ENCODE measurements around the gene RIT2.
"Not testable (repeated sequence)": the region's sequence is repeated elsewhere in the genome, so short reads cannot be mapped to it uniquely, and the experiment has no call there.

RIT2 gene

DNA sequence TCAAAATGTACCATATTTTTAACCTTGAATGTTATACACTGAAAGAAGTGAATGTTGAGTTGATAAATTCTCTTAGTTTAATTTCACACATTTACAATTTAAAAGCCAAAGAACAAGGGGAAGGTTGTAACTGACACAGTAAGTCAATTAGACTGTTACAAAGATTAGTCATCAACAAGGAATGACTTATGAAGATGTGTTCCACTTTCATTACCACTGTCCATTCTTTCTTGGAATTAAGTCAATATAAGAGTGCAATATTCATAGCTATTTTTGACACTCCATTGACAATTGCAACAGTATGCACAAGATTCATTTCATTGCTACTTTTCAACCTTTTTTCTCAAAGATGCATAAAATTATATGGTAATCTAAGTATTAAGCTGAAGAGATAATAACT is 291.3 kb downstream of the RIT2 start:
- no peak for DNase-seq

DNA sequence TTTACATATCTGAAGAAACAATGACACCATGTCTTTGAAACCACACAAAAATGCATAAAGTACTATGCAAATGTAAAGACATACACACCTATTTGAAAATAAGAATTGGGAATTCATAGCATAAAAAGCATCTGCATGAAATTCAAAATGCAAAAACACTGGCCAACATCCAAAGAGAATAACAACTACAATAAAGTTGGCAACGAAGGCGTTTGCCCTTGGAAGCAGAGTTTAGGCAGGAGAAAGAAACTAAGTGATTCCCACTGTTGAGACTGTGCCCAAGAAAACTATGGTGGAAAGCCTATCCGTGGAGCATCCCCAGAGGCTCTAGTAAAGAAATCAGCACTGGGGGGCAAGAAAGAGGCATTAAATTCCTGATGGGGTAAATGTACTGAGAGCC is 292.8 kb downstream of the RIT2 start:
- no peak for DNase-seq

DNA sequence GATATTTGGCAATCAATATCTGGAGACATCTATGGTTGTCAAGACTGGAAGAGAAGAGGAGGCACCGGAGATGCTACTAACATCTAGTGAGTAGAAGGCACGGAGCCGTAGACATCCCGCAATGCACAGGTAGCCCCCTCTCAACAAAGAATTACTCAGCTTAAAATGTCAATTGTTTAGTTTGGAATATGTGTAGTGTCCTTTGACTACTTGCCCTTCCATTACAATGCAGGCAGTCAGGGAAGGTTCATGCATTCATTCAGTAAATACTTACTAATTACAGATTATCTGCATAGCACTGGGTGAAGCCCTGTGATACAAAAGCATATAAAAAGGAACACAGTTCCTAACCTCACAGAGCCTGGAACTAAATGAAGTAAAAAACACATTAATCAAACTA is 294.0 kb downstream of the RIT2 start:
- DNase-seq, result no peak

DNA sequence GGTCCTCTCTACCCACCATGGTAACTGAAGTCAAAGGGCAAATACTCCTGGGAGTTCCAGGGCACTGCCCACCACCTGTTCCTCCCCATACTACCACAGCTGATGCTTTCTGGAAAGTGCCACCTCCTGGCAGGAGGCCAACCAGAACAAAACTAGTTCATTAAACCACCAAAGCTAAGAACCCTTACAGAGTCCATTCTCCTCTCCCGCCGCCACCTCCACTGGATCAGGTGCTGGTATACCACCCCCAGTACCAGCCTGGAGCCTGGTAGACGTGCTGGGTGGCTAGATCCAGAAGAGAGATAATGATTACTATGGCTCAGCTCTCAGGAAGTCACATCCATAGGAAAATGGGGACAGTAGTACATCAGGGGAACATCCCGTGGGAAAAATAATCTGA is 300.9 kb downstream of the RIT2 start:
- DNase-seq, result no peak

DNA sequence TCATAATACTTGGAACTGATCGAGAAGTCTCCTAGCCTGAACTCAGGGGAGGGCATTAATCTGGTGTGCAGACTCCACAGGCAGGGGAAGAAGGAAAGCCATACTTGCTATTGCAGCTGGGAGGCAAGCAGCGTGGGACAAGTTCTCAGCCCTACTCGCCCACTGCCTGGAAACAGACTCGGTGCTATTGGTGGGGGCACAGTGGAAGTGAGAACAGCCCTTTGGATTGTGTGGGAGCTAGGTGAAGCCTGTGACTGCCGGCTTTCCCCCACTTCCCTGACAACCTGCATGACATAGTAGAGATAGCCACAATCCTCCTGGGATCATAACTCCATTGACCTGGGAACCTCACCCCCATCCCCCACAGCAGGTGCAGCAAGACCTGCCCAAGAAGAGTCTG is 301.3 kb downstream of the RIT2 start:
- DNase-seq, result no peak

GRCh38 chr18:42813570-42813969 is 301.9 kb downstream of the RIT2 start:
- DNase-seq, result no peak

- DNase-seq, result no peak
These were observed 307.6 kb downstream of the RIT2 start for GRCh38 chr18:42807887-42808286.

DNA sequence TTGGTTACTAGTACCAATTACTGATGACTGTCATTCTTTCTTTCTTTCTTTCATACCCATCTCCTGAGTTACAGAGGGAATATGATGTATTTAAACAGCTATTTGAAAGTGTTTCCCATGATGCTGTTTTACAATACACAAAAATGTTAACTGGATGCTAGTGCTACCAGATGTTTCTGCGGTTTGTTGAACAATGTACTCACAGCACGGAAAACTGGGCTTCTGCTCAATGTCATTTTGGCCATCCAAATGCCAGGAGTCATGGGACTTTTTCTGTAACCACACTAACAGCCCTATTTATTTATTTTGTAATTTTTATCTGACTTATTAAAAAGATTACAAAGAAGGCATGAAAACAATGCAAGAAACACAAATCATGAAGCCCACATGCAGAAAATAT is 313.8 kb downstream of the RIT2 start:
- DNase-seq, result no peak

GRCh38 chr18:42798606-42799170 is 316.8 kb downstream of the RIT2 start:
- no peak for DNase-seq

GRCh38 chr18:42795213-42795789 is 320.2 kb downstream of the RIT2 start:
- not testable (repeated sequence) for DNase-seq

GRCh38 chr18:42792731-42793130 is 322.8 kb downstream of the RIT2 start:
- DNase-seq, result no peak

- DNase-seq, result no peak
These were observed 330.9 kb downstream of the RIT2 start for GRCh38 chr18:42784632-42785031.

DNA sequence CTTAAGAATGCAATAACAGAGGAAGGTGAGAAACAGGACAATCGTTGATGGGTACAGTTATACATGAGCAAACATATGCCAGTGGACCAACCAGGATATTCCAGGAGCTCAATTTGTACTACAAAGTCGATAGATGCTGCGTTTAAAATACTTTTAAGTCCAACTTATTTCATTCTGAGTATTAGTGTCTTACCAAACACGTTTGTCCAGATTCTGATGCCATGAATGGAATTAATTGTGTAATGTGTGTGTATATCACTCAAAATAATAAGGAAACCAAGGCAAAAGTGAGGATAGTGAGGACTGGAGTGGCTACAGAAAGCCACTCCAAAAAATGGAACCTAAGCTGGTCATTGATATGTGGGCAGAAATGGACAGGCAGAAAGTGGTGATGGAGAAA is 332.6 kb downstream of the RIT2 start:
- DNase-seq, result no peak

DNA sequence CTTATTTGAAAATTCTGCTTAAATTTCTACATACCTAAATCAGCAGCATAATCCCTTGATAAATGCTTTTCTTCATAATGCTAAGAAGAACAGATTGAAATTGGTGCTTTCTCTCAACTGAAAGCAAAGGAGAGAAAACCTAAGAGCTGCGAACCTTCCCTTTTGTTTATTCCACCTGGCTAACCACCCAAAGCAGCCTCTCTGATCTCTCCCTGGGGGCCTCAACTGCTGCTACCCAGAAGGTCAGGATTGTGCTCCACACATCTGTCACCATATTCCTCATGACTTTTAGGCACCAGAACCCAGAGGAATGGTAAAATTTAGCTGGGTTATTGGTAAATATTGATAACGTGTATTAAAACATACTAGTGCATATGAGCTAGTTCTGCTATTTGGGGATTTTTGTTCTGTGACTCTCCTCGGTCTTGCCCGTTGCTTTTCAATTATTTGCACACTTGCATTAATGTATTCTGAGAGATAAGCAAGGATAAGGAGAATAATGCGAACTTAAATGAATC is 334.1 kb downstream of the RIT2 start:
- DNase-seq, result no peak

GRCh38 chr18:42780171-42780570 is 335.3 kb downstream of the RIT2 start:
- DNase-seq, result no peak

- no peak for DNase-seq
These were observed 336.9 kb downstream of the RIT2 start for GRCh38 chr18:42778445-42779042.

DNA sequence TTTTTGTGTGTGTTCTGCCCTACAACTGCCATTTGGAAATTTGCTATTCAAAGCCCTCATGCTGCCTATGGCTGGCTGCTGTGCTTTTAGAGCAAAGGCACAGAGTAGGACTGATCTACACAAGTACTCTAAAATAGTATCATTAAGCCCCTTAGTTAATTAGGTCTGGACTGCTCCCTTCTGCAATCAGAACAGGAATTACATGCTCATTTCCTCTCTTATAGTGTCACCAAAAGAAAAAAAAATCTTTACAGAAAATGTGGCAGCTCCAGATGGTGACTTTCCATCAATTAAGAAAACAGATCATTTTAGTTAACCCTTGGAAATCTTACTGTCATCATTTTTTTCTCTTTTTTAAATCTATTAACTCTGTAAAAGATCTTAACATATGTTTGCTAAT is 337.5 kb downstream of the RIT2 start:
- DNase-seq, result no peak

GRCh38 chr18:42773870-42774269 is 341.6 kb downstream of the RIT2 start:
- DNase-seq, result no peak

GRCh38 chr18:42771936-42772335 is 343.5 kb downstream of the RIT2 start:
- no peak for DNase-seq

GRCh38 chr18:42765302-42765701 is 350.2 kb downstream of the RIT2 start:
- DNase-seq, result no peak

- no peak for DNase-seq
These were observed 355.2 kb downstream of the RIT2 start for GRCh38 chr18:42760290-42760689.

DNA sequence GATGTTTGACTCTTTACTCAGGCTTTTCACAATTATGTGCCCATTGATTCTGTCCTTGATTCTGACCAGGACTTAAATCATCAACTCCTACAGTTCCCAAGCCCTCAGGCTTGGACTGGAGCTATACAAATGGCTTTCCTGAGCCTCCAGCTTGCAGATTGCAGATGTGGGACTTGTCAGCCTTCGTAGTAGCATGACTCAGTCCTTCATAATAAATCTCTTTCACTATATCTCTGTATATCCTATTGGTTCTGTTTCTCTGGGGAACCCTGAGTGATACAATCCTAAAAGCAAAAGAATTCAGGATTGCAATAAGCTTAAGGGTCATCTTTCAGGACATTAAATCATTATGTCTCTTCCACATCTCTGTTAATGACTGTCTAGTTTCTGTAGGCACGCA is 356.6 kb downstream of the RIT2 start:
- DNase-seq, result no peak

DNA sequence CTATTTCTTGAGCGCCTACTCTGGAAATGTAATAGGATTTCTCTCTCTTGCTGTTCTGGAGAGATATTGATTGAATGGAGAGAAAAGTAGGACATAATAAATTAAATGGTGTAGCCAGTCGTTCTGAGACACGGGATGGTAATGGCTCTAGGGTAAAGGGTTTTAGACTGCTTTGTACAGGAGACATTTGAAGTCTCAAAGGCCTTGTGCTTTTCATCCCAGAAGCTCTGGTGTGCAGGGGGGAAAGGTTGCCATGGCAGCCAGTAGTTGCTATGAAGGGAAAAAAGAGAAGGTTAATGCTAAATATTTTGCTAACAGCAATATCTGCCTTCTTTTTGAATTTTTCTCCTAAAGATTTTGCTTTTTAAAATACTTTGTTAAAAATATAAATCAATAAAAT is 359.3 kb downstream of the RIT2 start:
- no peak for DNase-seq

- DNase-seq, result no peak
These were observed 362.6 kb downstream of the RIT2 start for GRCh38 chr18:42752916-42753315.

DNA sequence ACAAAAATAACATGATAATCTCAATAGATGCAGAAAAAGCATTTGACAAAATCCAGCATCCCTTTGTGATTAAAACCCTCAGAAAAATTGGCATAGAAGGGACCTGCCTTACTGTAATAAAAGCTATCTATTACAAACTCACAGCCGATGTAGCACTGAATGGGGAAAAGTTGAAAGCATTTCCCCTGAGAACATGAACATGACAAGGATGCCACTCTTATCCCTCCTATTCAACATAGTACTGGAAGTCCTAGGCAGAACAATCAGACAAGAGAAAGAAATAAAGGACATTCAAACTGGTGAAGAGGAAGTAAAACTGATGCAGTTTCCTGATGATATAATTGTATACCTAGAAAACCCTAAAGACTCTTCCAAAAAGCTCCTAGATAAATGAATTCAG is 368.7 kb downstream of the RIT2 start:
- DNase-seq, result no peak

All from T1000 (cell line).